Peyer's patch (tissue), 4 donors: ENCODE results near the gene CPB2.

ENCODE experiments used
- POLR2A ChIP-seq, 2 donors: fragments of 450-650 bp; IDR thresholded peaks; one replicate each; pipeline ENCODE4 v1.5.1; 2017; ENCODE audit warnings: antibody characterized with exemption in 2 of 2, mild to moderate bottlenecking in 2 of 2, moderate library complexity in 2 of 2
- TF ChIP-seq, protein P1 (sequence below), 6 experiments: fragments of 450-650 bp in 4 of 6; fragments of 200-600 bp in 2 of 6; sonication (generic) in 1 of 6; IDR thresholded peaks; one replicate each; pipeline ENCODE4 v1.5.1; 2017 to 2019; ENCODE audit warnings: antibody characterized with exemption in 6 of 6, mild to moderate bottlenecking in 3 of 6, moderate library complexity in 1 of 6

DNA sequence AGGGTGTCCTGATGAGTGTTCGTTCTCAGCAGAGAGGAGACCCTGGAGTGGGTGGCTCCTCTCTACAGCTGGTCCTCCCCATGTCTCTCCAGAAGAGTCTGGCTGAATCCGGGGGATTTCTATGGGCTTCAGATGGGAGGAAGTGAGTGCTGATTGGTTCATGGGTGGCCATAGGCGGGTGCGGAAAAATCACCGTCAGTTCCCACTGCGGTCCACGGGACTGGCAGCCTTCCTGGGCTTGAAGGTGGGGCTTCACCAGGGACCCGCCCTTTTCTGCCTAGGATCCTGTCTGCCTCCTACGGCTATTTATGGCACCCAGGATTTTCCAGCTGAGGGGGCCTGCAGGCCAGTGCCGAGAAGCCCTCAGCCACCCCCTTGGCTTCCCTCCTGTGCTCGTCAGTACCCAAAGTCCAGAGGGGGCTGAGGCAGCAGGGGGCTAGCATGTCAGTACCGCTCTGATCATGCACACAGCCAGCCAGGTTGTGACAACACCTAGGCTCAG, 18.4 kb downstream of the CPB2 start:
- TF ChIP-seq, protein P1, sequence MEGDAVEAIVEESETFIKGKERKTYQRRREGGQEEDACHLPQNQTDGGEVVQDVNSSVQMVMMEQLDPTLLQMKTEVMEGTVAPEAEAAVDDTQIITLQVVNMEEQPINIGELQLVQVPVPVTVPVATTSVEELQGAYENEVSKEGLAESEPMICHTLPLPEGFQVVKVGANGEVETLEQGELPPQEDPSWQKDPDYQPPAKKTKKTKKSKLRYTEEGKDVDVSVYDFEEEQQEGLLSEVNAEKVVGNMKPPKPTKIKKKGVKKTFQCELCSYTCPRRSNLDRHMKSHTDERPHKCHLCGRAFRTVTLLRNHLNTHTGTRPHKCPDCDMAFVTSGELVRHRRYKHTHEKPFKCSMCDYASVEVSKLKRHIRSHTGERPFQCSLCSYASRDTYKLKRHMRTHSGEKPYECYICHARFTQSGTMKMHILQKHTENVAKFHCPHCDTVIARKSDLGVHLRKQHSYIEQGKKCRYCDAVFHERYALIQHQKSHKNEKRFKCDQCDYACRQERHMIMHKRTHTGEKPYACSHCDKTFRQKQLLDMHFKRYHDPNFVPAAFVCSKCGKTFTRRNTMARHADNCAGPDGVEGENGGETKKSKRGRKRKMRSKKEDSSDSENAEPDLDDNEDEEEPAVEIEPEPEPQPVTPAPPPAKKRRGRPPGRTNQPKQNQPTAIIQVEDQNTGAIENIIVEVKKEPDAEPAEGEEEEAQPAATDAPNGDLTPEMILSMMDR (IDR thresholded peaks at IDR 0.05): no peak
- no peak for TF ChIP-seq POLR2A (IDR thresholded peaks at IDR 0.05)
